Stimulated activated CD8-positive, alpha-beta memory T cell treated with anti-CD3 and anti-CD28 coated beads, Interleukin-15, amount 100 ng/mL, for 4 hours (primary cell): Measurements from ENCODE around the gene TMPRSS7.
"Not testable (repeated sequence)": the region's sequence is repeated elsewhere in the genome, so short reads cannot be mapped to it uniquely, and the experiment has no call there.

Experiments used
- DNase-seq, 2 donors: peaks; one replicate each; pipeline ENCODE4 v3.0.0-alpha.2; 2020; ENCODE audit warnings: low read depth in 2 of 2

The TMPRSS7 gene

DNA sequence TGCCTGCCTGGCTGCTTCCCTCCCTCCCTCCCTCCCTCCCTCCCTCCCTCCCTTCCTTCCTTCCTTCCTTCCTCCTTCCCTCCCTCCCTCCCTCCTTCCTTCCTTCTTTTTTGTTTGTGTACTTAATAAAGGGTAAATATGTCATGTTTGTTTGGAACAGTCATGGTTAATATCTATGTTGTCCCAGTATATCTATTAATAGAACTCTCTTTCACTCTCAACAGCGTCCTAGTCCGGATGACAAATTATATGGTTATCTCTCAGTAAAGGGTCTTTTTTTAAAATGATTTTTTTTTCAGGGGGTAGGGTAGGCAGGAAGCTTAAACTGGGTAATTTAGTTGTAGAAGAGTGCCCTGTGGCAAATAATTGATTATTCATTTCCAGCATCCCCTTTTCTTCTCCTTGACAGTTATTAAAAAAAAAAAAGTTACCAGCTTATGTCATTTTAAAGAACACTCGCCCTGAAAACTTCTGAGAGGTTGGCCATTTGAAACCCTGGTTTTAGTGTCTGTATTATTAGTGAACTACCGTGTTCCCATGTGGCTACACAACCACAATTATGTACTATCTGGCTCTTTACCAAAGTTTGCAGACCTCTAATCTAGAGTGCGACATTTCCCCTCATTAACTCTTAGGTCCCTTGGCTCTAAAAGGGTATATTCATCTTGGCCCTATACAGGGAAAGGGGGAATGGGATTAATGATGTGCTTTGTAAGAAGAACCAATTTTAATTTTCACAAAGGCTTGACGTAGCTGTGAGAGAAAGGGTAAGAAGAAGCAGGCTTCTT is 22.1 kb upstream of the TMPRSS7 start:
- no peak for DNase-seq

DNA sequence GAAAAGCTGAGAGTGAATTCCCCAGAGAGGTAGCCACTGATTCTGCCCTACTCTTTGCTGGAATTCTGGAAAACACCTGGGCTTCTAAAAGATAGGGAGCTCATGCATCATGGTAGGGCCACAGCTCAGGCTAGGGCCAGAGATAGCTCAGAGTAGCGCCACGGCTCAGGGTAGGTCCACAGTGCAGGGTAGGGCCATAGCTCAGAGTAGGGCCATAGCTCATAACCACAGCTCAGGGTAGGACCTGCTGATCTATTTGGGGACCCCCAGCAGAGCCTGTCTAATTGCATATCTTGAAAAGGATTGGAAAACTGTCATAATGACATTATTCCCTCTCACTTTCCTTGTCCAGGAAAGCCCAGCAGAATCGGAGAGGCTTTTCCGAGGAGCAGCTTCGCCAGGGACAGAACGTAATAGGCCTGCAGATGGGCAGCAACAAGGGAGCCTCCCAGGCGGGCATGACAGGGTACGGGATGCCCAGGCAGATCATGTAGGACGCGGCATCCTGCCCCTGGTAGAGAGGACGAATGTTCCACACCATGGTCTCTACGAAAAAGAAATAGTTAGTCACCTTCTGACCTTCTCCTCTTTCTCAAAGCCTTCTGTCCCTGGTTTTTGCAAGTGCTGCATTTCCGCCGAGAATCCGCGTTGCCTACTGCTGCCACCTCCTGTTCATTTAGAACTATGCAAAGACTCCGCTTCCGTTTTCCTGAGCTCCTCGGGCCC is 21.3 kb upstream of the TMPRSS7 start:
- DNase-seq = peak; percentile 27 to 33

DNA sequence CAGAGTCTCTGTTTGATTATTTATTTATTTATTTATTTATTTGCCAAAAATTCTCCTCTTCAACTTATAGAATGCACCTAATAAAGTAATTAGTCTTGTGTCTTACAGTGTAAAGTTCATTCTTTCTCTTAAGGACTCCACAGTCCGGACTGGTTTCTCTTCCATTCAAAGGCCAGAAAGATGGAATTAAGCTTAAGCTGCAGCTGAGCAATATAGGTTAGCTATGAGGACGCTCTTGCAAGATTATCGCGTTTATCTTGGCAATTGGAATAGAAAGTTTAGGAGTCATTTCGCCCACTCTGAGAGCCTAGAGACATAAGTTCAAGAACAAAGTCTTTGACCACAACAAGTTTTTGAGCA is 20.8 kb upstream of the TMPRSS7 start:
- no peak for DNase-seq

- no peak for DNase-seq
These were observed 17.4 kb upstream of the TMPRSS7 start for GRCh38 chr3:112017091-112017490.

- no peak for DNase-seq
These were observed 15.8 kb upstream of the TMPRSS7 start for GRCh38 chr3:112018712-112019111.

GRCh38 chr3:112019716-112020115 is 14.8 kb upstream of the TMPRSS7 start:
- no peak for DNase-seq

- no peak for DNase-seq
These were observed 13.9 kb upstream of the TMPRSS7 start for GRCh38 chr3:112020674-112021085.

- no peak for DNase-seq
These were observed 7.4 kb upstream of the TMPRSS7 start for GRCh38 chr3:112027142-112027541.

DNA sequence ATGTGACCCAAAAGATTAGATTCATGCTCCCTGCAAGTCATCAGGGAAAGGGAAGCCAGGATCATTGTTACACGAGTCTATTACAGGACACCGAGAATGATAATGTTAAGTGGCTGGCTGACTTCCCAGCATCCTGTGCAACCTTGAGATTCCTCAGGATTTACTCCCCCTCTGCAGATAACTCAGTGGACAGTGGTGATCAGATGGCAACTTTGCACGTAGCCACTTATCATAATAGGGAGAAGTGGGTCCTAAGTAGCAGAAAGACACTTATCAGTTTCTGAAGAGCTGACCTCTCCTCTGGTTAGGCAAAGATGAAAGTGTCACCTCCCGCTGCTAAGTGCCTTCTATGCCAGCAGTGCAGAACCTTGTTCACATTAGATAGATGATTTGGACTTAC is 6.7 kb upstream of the TMPRSS7 start:
- no peak for DNase-seq

GRCh38 chr3:112030901-112031300 is 3.6 kb upstream of the TMPRSS7 start:
- no peak for DNase-seq

GRCh38 chr3:112032098-112032731 is 2.3 kb upstream of the TMPRSS7 start:
- DNase-seq = no peak

- no peak for DNase-seq
These were observed 705 bp downstream of the TMPRSS7 start for GRCh38 chr3:112035241-112035640.

- not testable (repeated sequence) for DNase-seq
These were observed 2.7 kb downstream of the TMPRSS7 start for GRCh38 chr3:112037194-112037593.

- DNase-seq = no peak
These were observed 4.3 kb downstream of the TMPRSS7 start for GRCh38 chr3:112038863-112039262.

- DNase-seq = no peak
These were observed 6.8 kb downstream of the TMPRSS7 start for GRCh38 chr3:112041321-112041720.

DNA sequence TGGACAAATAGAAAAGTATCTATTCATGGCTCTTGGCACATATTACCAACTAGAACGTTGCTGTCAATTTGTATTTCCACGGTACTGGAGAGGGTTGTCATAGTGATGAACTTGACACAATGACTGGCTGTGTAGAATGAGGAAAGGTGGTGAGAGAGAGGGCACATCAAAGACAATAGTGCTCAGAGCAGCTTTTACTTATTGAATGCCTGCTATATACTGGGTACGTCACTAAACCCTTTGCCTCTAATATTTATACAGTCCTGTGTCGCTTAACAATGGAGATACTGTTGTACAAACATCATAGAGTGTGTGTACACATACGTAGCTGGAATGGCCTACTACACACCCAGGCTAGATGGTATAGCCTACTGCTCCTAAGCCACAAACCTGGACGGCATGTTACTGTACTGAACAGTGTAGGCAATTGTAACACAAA is 8.3 kb downstream of the TMPRSS7 start:
- no peak for DNase-seq

- DNase-seq = peak in 1 of 2 donors; percentile 6
These were observed 9.2 kb downstream of the TMPRSS7 start for GRCh38 chr3:112043621-112044201.

- no peak for DNase-seq
These were observed 12.1 kb downstream of the TMPRSS7 start for GRCh38 chr3:112046599-112046998.

- DNase-seq = no peak
These were observed 12.7 kb downstream of the TMPRSS7 start for GRCh38 chr3:112047264-112047663.

GRCh38 chr3:112048911-112049310 is 14.4 kb downstream of the TMPRSS7 start:
- no peak for DNase-seq

DNA sequence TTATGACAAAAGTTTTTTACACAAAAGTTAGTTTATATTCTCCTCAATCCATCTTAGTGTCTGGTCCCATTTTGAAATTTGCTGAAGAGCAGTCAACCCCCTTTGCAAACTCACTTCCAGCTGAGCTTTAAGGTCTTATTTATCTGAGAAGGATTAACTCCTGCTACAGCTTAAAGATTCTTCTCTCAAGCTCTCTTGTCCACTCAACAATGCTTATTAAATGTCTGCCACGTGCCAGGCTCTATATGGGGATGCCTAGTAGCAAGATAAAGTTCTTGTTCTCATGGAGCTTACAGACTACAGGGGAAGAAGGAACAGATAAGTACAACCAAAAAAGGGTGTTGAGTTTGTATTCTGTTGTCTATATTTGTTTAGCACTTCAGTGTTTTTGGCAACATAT is 18.7 kb downstream of the TMPRSS7 start:
- no peak for DNase-seq

GRCh38 chr3:112056451-112056929 is 22.0 kb downstream of the TMPRSS7 start:
- no peak for DNase-seq
